Measurements from ENCODE around the gene TOR1B.

TOR1B gene

GRCh38 chr9:129801504-129801903 is 1.5 kb upstream of the TOR1B start:
- ChIA-PET CTCF (interaction anchor here (1.0 to 3.1 kb wide), 2 partner anchors 12 to 75 kb away, joined by 3 to 11 read pairs; no protein-coding TSS in a partner anchor), POLR2A (interaction anchor here (0.5 kb wide), 1 partner anchor 25 kb away, joined by 7 read pairs; no protein-coding TSS in a partner anchor)
- TF ChIP-seq, protein P1, sequence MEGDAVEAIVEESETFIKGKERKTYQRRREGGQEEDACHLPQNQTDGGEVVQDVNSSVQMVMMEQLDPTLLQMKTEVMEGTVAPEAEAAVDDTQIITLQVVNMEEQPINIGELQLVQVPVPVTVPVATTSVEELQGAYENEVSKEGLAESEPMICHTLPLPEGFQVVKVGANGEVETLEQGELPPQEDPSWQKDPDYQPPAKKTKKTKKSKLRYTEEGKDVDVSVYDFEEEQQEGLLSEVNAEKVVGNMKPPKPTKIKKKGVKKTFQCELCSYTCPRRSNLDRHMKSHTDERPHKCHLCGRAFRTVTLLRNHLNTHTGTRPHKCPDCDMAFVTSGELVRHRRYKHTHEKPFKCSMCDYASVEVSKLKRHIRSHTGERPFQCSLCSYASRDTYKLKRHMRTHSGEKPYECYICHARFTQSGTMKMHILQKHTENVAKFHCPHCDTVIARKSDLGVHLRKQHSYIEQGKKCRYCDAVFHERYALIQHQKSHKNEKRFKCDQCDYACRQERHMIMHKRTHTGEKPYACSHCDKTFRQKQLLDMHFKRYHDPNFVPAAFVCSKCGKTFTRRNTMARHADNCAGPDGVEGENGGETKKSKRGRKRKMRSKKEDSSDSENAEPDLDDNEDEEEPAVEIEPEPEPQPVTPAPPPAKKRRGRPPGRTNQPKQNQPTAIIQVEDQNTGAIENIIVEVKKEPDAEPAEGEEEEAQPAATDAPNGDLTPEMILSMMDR (IDR thresholded peaks at IDR 0.05; ENCODE audit: control extremely low read depth, extremely low read depth, low read depth, missing control alignments) = no peak
- DNase-seq (ENCODE audit: extremely low spot score) = no peak

DNA sequence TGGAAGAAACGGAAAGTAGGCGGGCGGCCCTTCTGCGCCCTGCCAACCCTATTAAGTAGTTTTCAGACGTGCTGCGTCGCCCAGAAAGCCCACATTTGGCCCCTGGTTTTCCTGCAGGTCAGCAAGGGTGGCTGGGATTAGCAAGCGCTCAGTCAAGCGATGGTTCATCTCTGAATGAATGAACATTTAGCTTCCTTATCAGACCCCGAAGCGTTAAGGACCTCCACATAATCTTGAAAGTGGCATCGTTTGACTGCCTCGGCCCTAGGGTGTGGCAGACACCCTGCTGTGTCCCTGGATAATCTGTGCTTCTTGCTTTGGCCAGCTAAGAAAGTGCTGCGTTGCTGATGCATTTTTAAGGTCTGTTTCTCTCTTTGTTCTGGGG is 684 bp downstream of the TOR1B start:
- no peak for DNase-seq (ENCODE audit: extremely low spot score)
- TF ChIP-seq, protein P1 (IDR thresholded peaks at IDR 0.05; ENCODE audit: control extremely low read depth, extremely low read depth, low read depth, missing control alignments) = no peak
- ChIA-PET POLR2A (no interaction called here), CTCF (interaction anchor here (0.8 to 1.2 kb wide), 3 partner anchors 13 to 77 kb away, joined by 3 to 5 read pairs (median 3); no protein-coding TSS in a partner anchor)

- TF ChIP-seq, protein P1 (IDR thresholded peaks at IDR 0.05; ENCODE audit: control extremely low read depth, extremely low read depth, low read depth, missing control alignments) = no peak
- CTCF ChIA-PET = no interaction called here
- no peak for DNase-seq (ENCODE audit: extremely low spot score)
- POLR2A ChIA-PET = no interaction called here
These were observed 3.1 kb downstream of the TOR1B start for GRCh38 chr9:129806061-129806460.

DNA sequence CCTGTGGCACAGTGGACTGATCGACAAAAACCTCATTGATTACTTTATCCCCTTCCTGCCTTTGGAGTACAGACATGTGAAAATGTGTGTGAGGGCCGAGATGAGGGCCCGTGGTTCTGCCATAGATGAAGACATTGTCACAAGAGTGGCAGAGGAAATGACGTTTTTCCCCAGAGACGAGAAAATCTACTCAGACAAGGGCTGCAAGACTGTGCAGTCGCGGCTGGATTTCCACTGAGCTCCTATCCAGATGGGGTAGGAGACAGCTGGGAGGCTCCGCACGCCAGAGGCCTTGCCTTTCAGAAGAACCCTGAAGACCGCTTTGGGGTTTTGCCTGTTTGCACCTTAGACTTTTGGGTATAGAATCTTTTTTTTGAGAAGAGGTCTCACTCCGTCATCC is 6.4 kb downstream of the TOR1B start:
- CTCF ChIA-PET = interaction anchor here (0.7 to 1.2 kb wide), 2 partner anchors 19 to 677 kb away, joined by 3 read pairs; no protein-coding TSS in a partner anchor
- POLR2A ChIA-PET = no interaction called here

DNA sequence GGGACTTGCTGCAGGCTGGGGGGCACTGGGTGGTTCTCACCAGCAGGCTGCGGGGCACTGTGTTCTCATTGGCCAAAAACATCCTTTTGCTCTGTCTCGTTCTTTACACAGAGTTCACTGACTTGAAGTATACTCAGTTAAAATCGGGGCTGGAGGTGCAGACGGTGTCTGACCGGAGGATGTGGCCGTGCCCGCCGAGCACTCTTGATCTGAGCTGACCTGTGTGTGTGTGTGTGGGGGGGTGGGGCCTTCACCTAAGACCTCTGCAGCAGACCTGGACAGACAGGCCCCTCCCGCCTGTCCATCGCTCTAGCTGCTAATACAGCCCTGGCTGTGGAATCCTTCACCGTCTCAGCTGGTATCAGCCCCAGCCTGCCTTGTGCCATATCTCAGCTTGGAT is 7.1 kb downstream of the TOR1B start:
- ChIA-PET CTCF (interaction anchor here (0.9 to 1.2 kb wide), 2 partner anchors 20 to 678 kb away, joined by 3 read pairs; no protein-coding TSS in a partner anchor), POLR2A (interaction anchor here (0.6 kb wide), 2 partner anchors 40 to 1990 kb away, joined by 3 read pairs; no protein-coding TSS in a partner anchor)
- TF ChIP-seq, protein P1 (IDR thresholded peaks at IDR 0.05; ENCODE audit: control extremely low read depth, extremely low read depth, low read depth, missing control alignments) = no peak
- DNase-seq (ENCODE audit: extremely low spot score) = no peak

More for the DNA sequence above, 6.4 kb downstream of the TOR1B start:
- TF ChIP-seq, protein P1 (IDR thresholded peaks at IDR 0.05; ENCODE audit: control extremely low read depth, extremely low read depth, low read depth, missing control alignments) = no peak
- no peak for DNase-seq (ENCODE audit: extremely low spot score)

DNA sequence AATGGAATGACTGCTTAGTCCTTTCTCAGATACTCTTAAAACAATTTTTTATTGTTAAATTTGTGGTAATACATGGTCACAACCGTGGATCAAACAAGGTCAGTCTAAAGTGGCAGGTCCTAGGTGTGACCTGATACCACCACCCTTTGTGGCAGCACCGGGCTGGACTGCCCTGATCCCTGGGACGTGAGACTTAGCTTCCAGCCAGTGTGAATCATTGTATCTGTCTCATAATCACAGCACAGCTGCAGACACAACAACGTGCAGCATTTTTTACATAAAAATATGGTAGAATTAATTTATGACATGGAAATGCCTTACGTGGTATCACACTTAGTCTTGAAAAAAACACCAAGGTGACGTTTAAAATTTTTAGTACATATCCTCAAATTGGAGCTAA is 7.8 kb downstream of the TOR1B start:
- POLR2A ChIA-PET = interaction anchor here (0.6 kb wide), 2 partner anchors 40 to 1990 kb away, joined by 3 read pairs; no protein-coding TSS in a partner anchor
- CTCF ChIA-PET = interaction anchor here (1.5 kb wide), 1 partner anchor 10 kb away, joined by 4 read pairs; no protein-coding TSS in a partner anchor
- DNase-seq (ENCODE audit: extremely low spot score) = no peak
- TF ChIP-seq, protein P1 (IDR thresholded peaks at IDR 0.05; ENCODE audit: control extremely low read depth, extremely low read depth, low read depth, missing control alignments) = no peak

Data from GM10248 (cell line).